HG03571 (cell line): ENCODE data around the gene CCDC71L.

ENCODE experiments used
- ATAC-seq: cut with Tn5 transposase; IDR thresholded peaks from one replicate; pipeline ENCODE4 v1.9.1; 2021; ENCODE audit not compliant: unreplicated experiment

The CCDC71L gene

DNA sequence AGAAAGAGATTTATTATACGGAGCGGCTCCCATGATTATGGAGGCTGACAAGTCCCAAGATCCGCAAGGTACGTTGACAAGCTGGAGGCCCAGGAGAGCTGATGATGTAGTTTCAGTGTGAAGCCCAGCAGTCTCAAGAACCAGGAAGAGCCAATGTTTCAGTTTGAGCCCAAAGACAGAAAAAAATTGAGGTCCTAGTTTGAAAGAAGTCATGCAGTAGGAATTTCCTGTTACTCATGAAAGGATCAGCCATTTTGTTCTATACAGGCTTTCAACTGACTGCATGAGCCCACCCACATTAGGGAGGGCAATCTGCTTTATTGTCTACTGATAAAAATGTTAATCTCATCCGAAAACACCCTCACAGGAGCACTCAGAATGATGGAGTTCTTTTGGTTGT is 51.5 kb downstream of the CCDC71L start:
- ATAC-seq: no peak

DNA sequence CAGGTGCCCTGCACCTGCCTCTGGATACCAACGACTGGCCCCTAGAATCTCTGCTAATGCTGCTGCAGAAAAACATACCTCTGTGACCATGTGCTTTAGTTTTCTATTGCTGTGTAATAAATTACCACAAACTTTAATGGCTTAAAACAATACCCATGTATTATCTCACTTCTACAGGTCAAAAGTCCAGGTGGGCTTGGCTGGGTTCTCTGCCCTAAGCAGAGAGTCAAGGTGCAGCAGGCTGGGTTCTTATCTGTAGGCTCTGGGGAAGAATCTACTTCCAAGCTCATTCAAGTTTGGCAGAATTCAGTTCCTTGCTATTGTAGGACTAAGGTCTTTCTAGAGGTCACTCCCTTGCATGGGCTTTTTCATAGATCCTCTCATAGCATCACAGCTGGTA is 52.3 kb downstream of the CCDC71L start:
- ATAC-seq: no peak
